ENCODE data around the gene PSEN1. TPM values are rescaled to one million over a fixed set of nuclear protein-coding genes. Genes with fewer than 3 reads are reported as not detected.

PSEN1 gene
- total RNA-seq, 1 experiment from 2014 or later = 41.9 TPM

DNA sequence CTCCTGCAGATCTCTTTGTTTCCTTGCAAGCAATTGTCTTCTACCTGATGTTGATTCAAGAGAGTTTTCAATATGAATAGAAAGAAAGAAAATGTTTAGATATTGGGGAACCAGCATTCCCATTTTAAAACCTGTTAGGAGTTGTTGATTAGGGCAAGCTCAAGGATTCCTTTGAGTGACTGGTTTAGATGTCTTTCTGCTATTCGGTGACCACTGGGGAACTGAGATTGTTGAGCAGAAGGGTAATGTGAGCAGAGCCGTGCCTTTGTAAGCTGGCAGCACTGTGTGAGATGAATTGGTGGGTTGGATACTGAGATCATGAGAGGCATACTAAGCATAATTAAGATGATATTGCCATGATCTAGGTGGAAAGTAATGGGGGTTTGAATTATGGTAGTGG, 61.9 kb downstream of the PSEN1 start:
- H3K4me3 ChIP-seq (ENCODE audit: low read depth, low read length, poor library complexity, severe bottlenecking) = no peak overlapping the region
- CTCF ChIA-PET = no interaction called here
- intact Hi-C loops (cut with micrococcal nuclease; ENCODE audit: unreplicated experiment) = no loop called here
- H3K27me3 ChIP-seq (replicated peaks; ENCODE audit: insufficient read depth, low read depth, low read length, poor library complexity) = no peaks in the 10 kb centered on the region
- H3K27ac ChIP-seq (ENCODE audit: low read depth, low read length, poor library complexity, severe bottlenecking) = no peak overlapping the region
- DNase-seq (ENCODE audit: low spot score) = no peak
- no peaks in the 10 kb centered on the region for H3K4me1 ChIP-seq (ENCODE audit: insufficient read depth, low read length, poor library complexity, severe bottlenecking)
- no peak for TF ChIP-seq EZH2 (IDR thresholded peaks at IDR 0.05; ENCODE audit: borderline replicate concordance, low read depth, low read length, poor library complexity, severe bottlenecking)
- TF ChIP-seq, protein P1, sequence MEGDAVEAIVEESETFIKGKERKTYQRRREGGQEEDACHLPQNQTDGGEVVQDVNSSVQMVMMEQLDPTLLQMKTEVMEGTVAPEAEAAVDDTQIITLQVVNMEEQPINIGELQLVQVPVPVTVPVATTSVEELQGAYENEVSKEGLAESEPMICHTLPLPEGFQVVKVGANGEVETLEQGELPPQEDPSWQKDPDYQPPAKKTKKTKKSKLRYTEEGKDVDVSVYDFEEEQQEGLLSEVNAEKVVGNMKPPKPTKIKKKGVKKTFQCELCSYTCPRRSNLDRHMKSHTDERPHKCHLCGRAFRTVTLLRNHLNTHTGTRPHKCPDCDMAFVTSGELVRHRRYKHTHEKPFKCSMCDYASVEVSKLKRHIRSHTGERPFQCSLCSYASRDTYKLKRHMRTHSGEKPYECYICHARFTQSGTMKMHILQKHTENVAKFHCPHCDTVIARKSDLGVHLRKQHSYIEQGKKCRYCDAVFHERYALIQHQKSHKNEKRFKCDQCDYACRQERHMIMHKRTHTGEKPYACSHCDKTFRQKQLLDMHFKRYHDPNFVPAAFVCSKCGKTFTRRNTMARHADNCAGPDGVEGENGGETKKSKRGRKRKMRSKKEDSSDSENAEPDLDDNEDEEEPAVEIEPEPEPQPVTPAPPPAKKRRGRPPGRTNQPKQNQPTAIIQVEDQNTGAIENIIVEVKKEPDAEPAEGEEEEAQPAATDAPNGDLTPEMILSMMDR (conservative IDR thresholded peaks at IDR 0.05; ENCODE audit: low read depth, low read length) = no peak
- peaks cover 6% of the 10 kb centered on the region for H3K36me3 ChIP-seq (ENCODE audit: insufficient read depth, low read length, poor library complexity, severe bottlenecking)
- POLR2A ChIA-PET (ENCODE audit: low non-redundant PET) = no interaction called here
- H3K9me3 ChIP-seq (ENCODE audit: low read depth, low read length, poor library complexity, severe bottlenecking) = no peaks in the 10 kb centered on the region
- BruUV-seq (replicated peaks) = no TSS peak

- H3K9me3 ChIP-seq (ENCODE audit: low read depth, low read length, poor library complexity, severe bottlenecking) = no peaks in the 10 kb centered on the region
- H3K4me1 ChIP-seq (ENCODE audit: insufficient read depth, low read length, poor library complexity, severe bottlenecking) = no peaks in the 10 kb centered on the region
- BruUV-seq (replicated peaks) = no TSS peak
- TF ChIP-seq, protein P1 (conservative IDR thresholded peaks at IDR 0.05; ENCODE audit: low read depth, low read length) = no peak
- TF ChIP-seq EZH2 (IDR thresholded peaks at IDR 0.05; ENCODE audit: borderline replicate concordance, low read depth, low read length, poor library complexity, severe bottlenecking) = no peak
- H3K27me3 ChIP-seq (replicated peaks; ENCODE audit: insufficient read depth, low read depth, low read length, poor library complexity) = no peaks in the 10 kb centered on the region
- intact Hi-C loops (cut with micrococcal nuclease; ENCODE audit: unreplicated experiment) = no loop called here
- H3K27ac ChIP-seq (ENCODE audit: low read depth, low read length, poor library complexity, severe bottlenecking) = no peak overlapping the region
- no peak overlapping the region for H3K4me3 ChIP-seq (ENCODE audit: low read depth, low read length, poor library complexity, severe bottlenecking)
- ChIA-PET CTCF (no interaction called here), POLR2A (ENCODE audit: low non-redundant PET) (no interaction called here)
- DNase-seq (ENCODE audit: low spot score) = no peak
- H3K36me3 ChIP-seq (ENCODE audit: insufficient read depth, low read length, poor library complexity, severe bottlenecking) = peaks cover 21% of the 10 kb centered on the region
These were observed 67.2 kb downstream of the PSEN1 start for GRCh38 chr14:73203527-73203926.

DNA sequence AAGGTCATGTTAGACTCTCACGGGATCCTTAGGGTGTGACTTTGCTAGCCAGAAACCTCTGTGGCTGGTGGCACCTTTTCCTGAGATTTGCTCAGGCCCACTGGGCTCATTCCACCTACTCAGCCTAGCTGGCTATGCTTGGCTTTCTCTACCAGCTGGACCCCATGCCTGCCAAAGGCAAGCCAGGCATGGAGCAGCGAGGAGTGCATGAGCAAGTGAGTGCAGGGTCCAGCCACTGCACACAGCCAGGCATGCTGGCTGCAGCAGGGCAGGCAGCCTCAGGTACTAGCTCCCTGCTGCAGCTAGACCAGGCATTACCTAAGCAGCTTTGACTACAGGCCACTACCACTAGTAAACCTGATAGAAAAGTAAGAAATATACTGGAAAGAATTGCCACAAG, 71.3 kb downstream of the PSEN1 start:
- ChIA-PET POLR2A (ENCODE audit: low non-redundant PET) (no interaction called here), CTCF (interaction anchor here (0.6 kb wide), 1 partner anchor 265 kb away, joined by 4 read pairs; no protein-coding TSS in a partner anchor)
- peaks cover 23% of the 10 kb centered on the region for H3K36me3 ChIP-seq (ENCODE audit: insufficient read depth, low read length, poor library complexity, severe bottlenecking)
- no peaks in the 10 kb centered on the region for H3K27me3 ChIP-seq (replicated peaks; ENCODE audit: insufficient read depth, low read depth, low read length, poor library complexity)
- BruUV-seq (replicated peaks) = no TSS peak
- intact Hi-C loops (cut with micrococcal nuclease; ENCODE audit: unreplicated experiment) = no loop called here
- H3K9me3 ChIP-seq (ENCODE audit: low read depth, low read length, poor library complexity, severe bottlenecking) = no peaks in the 10 kb centered on the region
- no peaks in the 10 kb centered on the region for H3K4me1 ChIP-seq (ENCODE audit: insufficient read depth, low read length, poor library complexity, severe bottlenecking)
- no peak for TF ChIP-seq EZH2 (IDR thresholded peaks at IDR 0.05; ENCODE audit: borderline replicate concordance, low read depth, low read length, poor library complexity, severe bottlenecking)
- TF ChIP-seq, protein P1 (conservative IDR thresholded peaks at IDR 0.05; ENCODE audit: low read depth, low read length) = no peak
- no peak overlapping the region for H3K27ac ChIP-seq (ENCODE audit: low read depth, low read length, poor library complexity, severe bottlenecking)
- no peak for DNase-seq (ENCODE audit: low spot score)
- no peak overlapping the region for H3K4me3 ChIP-seq (ENCODE audit: low read depth, low read length, poor library complexity, severe bottlenecking)
